GM23248 (cell line): ENCODE data around the gene CHRND. TPM values are rescaled to one million over a fixed set of nuclear protein-coding genes. Genes with fewer than 3 reads are reported as not detected.
"Not testable (repeated sequence)": the region's sequence is repeated elsewhere in the genome, so short reads cannot be mapped to it uniquely, and the experiment has no call there.

Experiments used
- DNase-seq: peaks from one replicate; pipeline ENCODE4 v3.0.0-alpha.2; 2015
- H2AFZ ChIP-seq: fragments of 200-600 bp; sonication (generic); 2 replicates; pipeline ENCODE4 v1.6.1; 2016; ENCODE audit warnings: antibody characterized with exemption
- H3F3A ChIP-seq: fragments of 200-600 bp; sonication (generic); 2 replicates; pipeline ENCODE4 v1.6.1; 2016; ENCODE audit warnings: mild to moderate bottlenecking, antibody characterized with exemption, mixed run types; ENCODE audit not compliant: insufficient read depth
- H3K27ac ChIP-seq: fragments of 200-600 bp; sonication (generic); 2 replicates; pipeline ENCODE4 v1.5.1; 2016; ENCODE audit warnings: mild to moderate bottlenecking
- H3K27me3 ChIP-seq: fragments of 200-600 bp; sonication (generic); replicated peaks from 2 replicates; pipeline ENCODE4 v1.6.1; 2016; ENCODE audit warnings: mild to moderate bottlenecking; ENCODE audit not compliant: insufficient read depth
- H3K36me3 ChIP-seq: fragments of 200-600 bp; sonication (generic); 2 replicates; pipeline ENCODE4 v1.6.1; 2016; ENCODE audit warnings: low read depth, mild to moderate bottlenecking
- H3K4me1 ChIP-seq: fragments of 200-600 bp; sonication (generic); 2 replicates; pipeline ENCODE4 v1.6.1; 2016; ENCODE audit warnings: mild to moderate bottlenecking; ENCODE audit not compliant: insufficient read depth
- H3K4me2 ChIP-seq: fragments of 200-600 bp; sonication (generic); one replicate; pipeline ENCODE4 v1.6.1; 2016; ENCODE audit warnings: mild to moderate bottlenecking; ENCODE audit not compliant: unreplicated experiment
- H3K4me3 ChIP-seq: fragments of 200-600 bp; sonication (generic); 2 replicates; pipeline ENCODE4 v1.5.1; 2016; ENCODE audit warnings: mild to moderate bottlenecking
- H3K79me2 ChIP-seq: fragments of 200-600 bp; sonication (generic); 2 replicates; pipeline ENCODE4 v1.6.1; 2016; ENCODE audit warnings: mild to moderate bottlenecking; ENCODE audit not compliant: insufficient read depth
- H3K9ac ChIP-seq: fragments of 200-600 bp; sonication (generic); 2 replicates; pipeline ENCODE4 v1.6.1; 2016; ENCODE audit warnings: mild to moderate bottlenecking
- H3K9me2 ChIP-seq: fragments of 200-600 bp; sonication (generic); 2 replicates; pipeline ENCODE4 v1.6.1; 2016; ENCODE audit warnings: mixed run types, mild to moderate bottlenecking, moderate library complexity; ENCODE audit not compliant: insufficient read depth
- H3K9me3 ChIP-seq: fragments of 200-600 bp; sonication (generic); one replicate; pipeline ENCODE4 v1.6.1; 2017; ENCODE audit warnings: low read depth
- H4K20me1 ChIP-seq: fragments of 200-600 bp; sonication (generic); 2 replicates; pipeline ENCODE4 v1.6.0; 2016; ENCODE audit not compliant: insufficient read depth
- EZH2 ChIP-seq: fragments of 200-600 bp; sonication (generic); IDR thresholded peaks from 2 replicates; pipeline ENCODE4 v1.6.1; 2018; ENCODE audit warnings: antibody characterized with exemption, mild to moderate bottlenecking; ENCODE audit not compliant: insufficient read depth, poor library complexity, severe bottlenecking
- EZH2phosphoT487 ChIP-seq: fragments of 200-600 bp; sonication (generic); IDR thresholded peaks from 2 replicates; pipeline ENCODE4 v1.6.1; 2018; ENCODE audit warnings: antibody characterized with exemption, moderate library complexity, mild to moderate bottlenecking, low read depth; ENCODE audit not compliant: insufficient read depth
- WGBS, 2 experiments: methylation state at CpG; one replicate each; pipeline ENCODE4 v1.1.6; 2015 to 2017; ENCODE audit warnings: low lambda C conversion rate in 2 of 2, low coverage in 1 of 2; ENCODE audit errors: missing lambda C conversion rate in 2 of 2; 5-methylcytosine and 5-hydroxymethylcytosine counted together
- in situ Hi-C: fragments of 300-500 bp; cut with MboI; formaldehyde crosslinking; loops from 2 replicates; pipeline ENCODE4 v1.15.0; 2020
- polyA plus RNA-seq: library from polyadenylated mRNA; unstranded; fragments of >200 nt; fragmentation: Nextera tagmentation; extraction: Ambion mirVana; gene quantifications from 2 replicates; pipeline ENCODE4 v1.2.1, GENCODE V29; 2016
- total RNA-seq: library from RNA; depleted of rRNA; stranded (reverse); fragments of >200 nt; shearing (Covaris generic); gene quantifications from 2 replicates; pipeline ENCODE4 v1.2.3, GENCODE V29; 2014

The CHRND gene
- total and polyA plus RNA-seq, 2 experiments from 2014 or later = not detected

DNA sequence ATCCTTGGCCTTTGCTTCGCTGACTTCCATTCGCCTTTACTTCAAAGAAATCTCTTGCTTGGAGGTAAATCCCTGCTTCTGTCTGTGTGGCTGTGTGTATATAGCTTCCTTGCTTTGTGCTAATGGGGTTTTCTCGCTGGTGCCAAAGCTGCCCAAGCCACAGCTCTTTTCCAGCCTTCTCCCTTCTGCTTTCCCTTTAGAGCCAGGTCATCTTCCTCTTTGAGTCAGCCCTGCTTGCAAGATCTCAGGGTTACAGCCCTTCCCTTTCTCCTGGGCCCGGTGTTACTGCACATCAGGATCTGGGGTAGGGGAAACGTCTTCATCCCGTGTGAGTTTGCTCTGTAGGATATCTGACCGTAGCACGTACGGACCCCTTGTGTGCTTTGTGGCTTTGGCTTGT is 43.6 kb downstream of the CHRND start:
- H3K36me3 ChIP-seq = peaks cover 50% of the 10 kb centered on the region
- in situ Hi-C loops = no loop called here
- no peak overlapping the region for H3K27ac ChIP-seq

DNA sequence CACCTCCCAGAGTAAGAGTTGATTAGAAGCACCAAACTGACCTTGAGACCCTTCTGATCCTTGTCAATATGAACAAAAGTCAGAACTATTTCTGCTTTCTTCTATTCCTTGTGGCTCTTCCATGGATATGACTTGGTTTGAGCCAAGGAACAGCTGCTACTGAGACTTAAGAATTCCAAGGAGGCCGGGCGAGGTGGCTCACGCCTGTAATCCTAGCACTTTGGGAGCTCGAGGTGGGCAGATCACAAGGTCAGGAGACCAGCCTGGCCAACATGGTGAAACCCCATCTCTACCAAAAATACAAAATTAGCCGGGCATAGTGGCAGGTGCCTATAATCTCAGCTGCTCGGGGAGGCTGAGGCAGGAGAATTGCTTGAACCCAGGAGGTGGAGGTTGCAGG is 44.5 kb downstream of the CHRND start:
- H3K4me2 ChIP-seq, DNase-seq, H3K27ac ChIP-seq, H3K4me3 ChIP-seq, H3K27me3 ChIP-seq, H3K9ac ChIP-seq, H3K9me3 ChIP-seq, H2AFZ ChIP-seq, in situ Hi-C loops, H4K20me1 ChIP-seq, H3K9me2 ChIP-seq: not testable (repeated sequence)
- WGBS, 2 experiments = 97 to 98% methylated on average over 6 of the region's 6 CpGs
- peaks cover 24% of the 10 kb centered on the region for H3K4me1 ChIP-seq
- peaks cover 13% of the 10 kb centered on the region; the same call in 1 of the 2 replicates for H3K79me2 ChIP-seq
- H3K36me3 ChIP-seq = peaks cover 50% of the 10 kb centered on the region
- H3F3A ChIP-seq = peaks cover 19% of the 10 kb centered on the region

More for the DNA sequence above, 43.6 kb downstream of the CHRND start:
- no peak overlapping the region for H3K9ac ChIP-seq
- peaks cover 21% of the 10 kb centered on the region for H3K4me1 ChIP-seq
- H4K20me1 ChIP-seq = no peaks in the 10 kb centered on the region
- peaks cover 19% of the 10 kb centered on the region for H3F3A ChIP-seq
- TF ChIP-seq EZH2phosphoT487 (no peak), EZH2 (no peak)
- no peak overlapping the region for H2AFZ ChIP-seq
- no peak overlapping the region for H3K4me2 ChIP-seq
- H3K79me2 ChIP-seq = peaks cover 13% of the 10 kb centered on the region; the same call in 1 of the 2 replicates
- H3K9me3 ChIP-seq = no peaks in the 10 kb centered on the region
- H3K4me3 ChIP-seq = no peak overlapping the region
- no peak for DNase-seq
- H3K27me3 ChIP-seq = no peaks in the 10 kb centered on the region
- WGBS, 2 experiments = 97 to 98% methylated on average over 9 of the region's 9 CpGs
- H3K9me2 ChIP-seq = no peaks in the 10 kb centered on the region

DNA sequence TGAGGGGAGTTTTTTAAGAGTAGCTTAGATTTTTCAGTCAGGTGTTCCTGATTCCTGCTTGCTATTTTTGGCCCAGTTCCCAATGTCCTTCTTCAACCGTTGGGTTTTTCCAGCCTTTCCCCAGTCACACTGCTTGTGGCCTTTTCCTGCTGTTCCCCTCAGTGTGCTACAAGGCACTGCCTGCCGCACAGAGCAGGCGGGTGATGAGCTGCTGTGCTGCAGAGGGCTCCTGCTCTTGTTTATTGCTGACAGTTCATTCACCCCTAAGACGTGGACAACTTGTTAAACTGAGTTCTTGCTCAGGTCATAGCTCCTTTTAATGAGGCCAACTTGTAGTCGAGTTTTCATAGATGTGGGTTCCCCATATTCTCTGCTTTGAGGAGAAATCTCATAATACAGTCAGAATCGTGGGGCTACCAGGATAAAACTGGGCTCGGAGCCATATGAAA is 45.1 kb downstream of the CHRND start:
- Histone ChIP-seq H3K9me3 (no peaks in the 10 kb centered on the region), H3K4me3 (no peak overlapping the region), H2AFZ (no peak overlapping the region), H3K36me3 (peaks cover 47% of the 10 kb centered on the region), H3K9ac (no peak overlapping the region), H3K79me2 (peaks cover 13% of the 10 kb centered on the region; the same call in 1 of the 2 replicates), H3K4me2 (no peak overlapping the region), H4K20me1 (no peaks in the 10 kb centered on the region), H3K9me2 (no peaks in the 10 kb centered on the region), H3F3A (peaks cover 19% of the 10 kb centered on the region), H3K4me1 (peaks cover 24% of the 10 kb centered on the region), H3K27ac (no peak overlapping the region), H3K27me3 (no peaks in the 10 kb centered on the region)
- WGBS, 2 experiments = 74 to 75% methylated on average over 7 of the region's 7 CpGs
- DNase-seq = no peak
- TF ChIP-seq EZH2phosphoT487 (no peak), EZH2 (no peak)
- in situ Hi-C loops = no loop called here

DNA sequence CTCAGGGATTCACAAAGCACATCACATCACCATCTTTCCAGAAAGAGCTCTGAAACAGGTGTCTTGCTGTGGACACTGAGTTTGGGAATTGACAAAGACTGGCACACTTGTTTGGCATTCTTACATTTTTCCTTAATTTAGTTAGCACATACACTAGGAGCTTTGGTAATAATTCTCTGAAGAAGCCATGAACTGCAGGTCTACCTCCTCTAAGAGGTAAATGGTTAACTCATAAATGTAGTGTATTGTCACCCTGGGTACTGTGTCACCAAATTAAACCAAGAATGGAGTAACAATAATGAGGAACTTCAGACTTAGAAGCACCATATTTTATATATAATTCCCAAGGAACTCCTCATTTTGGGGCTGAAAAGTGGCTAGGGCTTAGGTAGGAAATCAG is 47.1 kb downstream of the CHRND start:
- H3K27ac ChIP-seq = no peak overlapping the region
- H4K20me1 ChIP-seq = no peaks in the 10 kb centered on the region
- no peak overlapping the region for H3K4me2 ChIP-seq
- H3K9ac ChIP-seq = no peak overlapping the region
- peaks cover 15% of the 10 kb centered on the region for H3K4me1 ChIP-seq
- in situ Hi-C loops = no loop called here
- H3K9me3 ChIP-seq = no peaks in the 10 kb centered on the region
- H3K79me2 ChIP-seq = peaks cover 13% of the 10 kb centered on the region; the same call in 1 of the 2 replicates
- no peaks in the 10 kb centered on the region for H3K27me3 ChIP-seq
- DNase-seq = no peak
- peaks cover 7% of the 10 kb centered on the region for H3F3A ChIP-seq
- H3K9me2 ChIP-seq = no peaks in the 10 kb centered on the region
- peaks cover 29% of the 10 kb centered on the region for H3K36me3 ChIP-seq
- H2AFZ ChIP-seq = no peak overlapping the region
- no peak overlapping the region for H3K4me3 ChIP-seq
- no peak for TF ChIP-seq EZH2
- TF ChIP-seq EZH2phosphoT487 = no peak
